HG03280 (cell line): ENCODE results near the gene EP400.
A peak's percentile ranks its signal among the peaks of the same experiment; 100 is the strongest.

Source experiments
- ATAC-seq: cut with Tn5 transposase; IDR thresholded peaks from one replicate; pipeline ENCODE4 v1.9.1; 2021; ENCODE audit warnings: mild to moderate bottlenecking, moderate library complexity; ENCODE audit not compliant: unreplicated experiment

The EP400 gene

DNA sequence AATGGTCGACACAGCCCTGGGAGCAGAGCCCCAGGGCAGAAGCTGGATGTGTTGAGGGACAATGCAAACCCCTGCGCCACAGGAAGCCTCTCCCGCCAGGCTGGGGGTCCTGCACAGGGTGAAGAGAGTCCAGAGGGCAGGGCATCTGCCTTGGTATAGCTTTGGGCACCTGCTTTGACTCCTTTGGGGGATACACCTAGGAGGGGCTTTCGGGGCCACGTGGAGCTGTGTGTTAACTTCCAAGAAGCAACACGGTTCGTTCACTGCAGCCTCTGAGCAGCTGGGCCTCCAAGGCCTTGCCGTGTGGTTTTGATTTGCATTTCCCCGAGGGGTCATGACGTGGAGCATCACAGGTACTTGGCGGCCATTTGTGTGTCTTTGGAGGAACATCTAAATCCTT, 26.5 kb upstream of the EP400 start:
- ATAC-seq: peak; percentile 83

DNA sequence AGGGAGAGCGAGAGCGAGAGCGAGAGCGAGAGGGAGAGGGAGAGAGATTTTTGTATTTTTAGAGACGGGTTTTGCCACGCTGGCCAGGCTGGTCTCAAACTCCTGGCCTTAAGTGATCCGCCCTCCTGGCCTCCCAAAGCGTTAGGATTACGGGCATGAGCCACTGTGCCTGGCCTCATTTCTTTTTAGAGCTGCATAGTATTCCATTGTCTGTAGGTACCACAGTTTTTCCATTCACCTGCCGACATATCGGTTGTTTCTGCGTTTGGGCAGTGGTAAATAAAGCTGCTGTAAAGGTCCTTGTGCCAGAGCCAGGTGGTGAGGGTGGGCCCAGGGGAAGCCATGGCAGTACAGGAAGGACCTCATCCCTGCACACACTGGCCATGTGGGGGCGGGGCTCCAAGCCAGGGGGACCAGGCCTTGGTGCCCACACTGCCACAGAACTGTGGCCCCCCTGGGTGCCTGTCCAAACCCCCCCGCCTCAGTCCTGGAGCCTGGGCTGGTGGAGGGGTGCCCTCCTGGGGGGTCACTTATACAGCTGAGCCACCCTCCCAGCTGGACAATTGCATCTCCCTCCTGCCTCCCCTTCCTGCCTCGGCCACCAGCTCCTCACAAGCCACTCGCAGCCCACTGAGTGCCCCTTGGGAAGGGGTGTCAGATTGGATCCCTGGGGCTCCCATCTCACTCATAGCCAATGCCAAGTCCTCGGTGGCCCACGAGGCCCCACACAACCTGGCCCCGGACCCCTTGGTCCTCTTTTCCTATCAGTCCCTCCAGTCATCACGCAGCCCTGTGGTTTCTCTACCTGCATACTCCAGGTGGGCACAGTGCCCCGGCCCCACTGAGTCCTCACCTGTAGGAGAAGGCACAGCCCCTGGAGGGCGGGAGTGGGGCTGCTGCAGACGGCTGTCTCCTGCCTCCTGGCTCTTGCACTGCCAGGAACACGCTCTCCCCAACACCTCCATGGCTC, 22.3 kb upstream of the EP400 start:
- no peak for ATAC-seq

DNA sequence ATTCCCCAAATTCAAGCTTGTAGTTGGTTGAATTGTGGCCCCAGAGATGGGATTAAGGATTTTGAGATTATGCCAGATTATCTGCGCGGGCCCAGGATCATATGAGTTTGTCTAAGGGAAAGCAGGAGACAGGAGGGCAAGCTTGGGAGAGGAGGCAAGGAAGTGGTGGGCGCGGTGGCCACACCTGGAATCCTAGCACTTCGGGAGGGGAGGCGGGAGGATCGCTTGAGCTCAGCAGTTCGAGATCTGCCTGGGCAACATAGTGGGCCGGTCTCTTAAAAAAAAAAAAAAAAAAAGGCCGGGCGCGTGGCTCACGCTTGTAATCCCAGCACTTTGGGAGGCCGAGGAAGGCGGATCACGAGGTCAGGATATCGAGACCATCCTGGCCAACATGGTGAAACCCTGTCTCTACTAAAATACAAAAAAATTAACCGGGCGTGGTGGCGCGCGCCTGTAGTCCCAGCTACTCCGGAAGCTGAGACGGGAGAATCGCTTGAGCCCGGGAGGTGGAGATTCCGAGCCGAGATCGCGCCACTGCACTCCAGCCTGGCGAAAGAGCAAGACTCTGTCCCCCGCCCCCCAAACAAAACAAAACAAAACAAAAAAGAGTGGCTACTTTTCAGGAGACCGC, 21.5 kb upstream of the EP400 start:
- ATAC-seq: no peak

DNA sequence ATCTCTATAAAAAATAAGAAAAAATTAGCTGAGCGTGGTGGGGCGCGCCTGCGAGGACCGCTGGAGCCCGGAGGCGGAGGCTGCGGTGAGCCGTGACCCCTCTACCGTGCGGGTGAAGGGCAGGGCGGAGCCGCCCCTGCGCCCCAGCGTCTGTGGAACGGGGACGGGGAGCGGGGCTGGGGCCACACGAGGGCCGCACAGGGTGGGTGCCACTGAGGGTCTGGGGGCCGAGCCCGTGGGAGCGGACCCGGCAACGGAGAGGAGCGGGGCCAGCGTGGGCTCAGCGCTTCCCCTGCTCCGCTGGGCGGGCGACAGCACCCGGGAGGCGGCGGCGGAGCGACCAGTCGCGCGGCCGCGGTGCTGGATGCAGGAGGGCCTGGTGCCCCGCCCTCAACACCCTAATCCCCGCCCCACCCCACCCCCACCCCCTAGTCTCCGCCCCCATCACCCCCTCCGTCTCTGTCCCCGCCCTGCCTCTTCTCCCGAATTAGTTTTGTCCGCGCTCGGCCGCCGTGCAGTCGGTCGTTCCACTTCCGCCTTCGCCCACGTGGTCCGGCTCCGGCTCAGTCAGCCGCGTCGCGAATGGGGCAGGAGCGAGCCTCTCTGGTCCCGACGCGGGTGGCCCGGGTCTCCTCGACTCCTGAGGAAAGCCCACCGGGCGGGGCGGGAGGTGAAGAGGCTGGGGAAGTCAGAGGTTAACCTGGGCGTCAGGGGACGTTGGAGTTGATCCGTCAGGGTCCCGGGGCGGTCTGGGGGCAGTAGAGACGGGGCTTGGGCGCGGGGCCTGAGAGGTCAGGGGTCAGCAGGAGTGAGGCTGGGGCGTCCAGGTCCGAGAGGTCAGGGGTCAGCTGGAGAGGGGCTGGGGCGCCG, 20.8 kb upstream of the EP400 start, which contains the start of gene PUS1:
PUS1 (plus strand) TSS at position 566 of the 870 bp plus-strand sequence. CDS start 447 bp downstream, outside the sequence.
- ATAC-seq: peak; percentile 70

DNA sequence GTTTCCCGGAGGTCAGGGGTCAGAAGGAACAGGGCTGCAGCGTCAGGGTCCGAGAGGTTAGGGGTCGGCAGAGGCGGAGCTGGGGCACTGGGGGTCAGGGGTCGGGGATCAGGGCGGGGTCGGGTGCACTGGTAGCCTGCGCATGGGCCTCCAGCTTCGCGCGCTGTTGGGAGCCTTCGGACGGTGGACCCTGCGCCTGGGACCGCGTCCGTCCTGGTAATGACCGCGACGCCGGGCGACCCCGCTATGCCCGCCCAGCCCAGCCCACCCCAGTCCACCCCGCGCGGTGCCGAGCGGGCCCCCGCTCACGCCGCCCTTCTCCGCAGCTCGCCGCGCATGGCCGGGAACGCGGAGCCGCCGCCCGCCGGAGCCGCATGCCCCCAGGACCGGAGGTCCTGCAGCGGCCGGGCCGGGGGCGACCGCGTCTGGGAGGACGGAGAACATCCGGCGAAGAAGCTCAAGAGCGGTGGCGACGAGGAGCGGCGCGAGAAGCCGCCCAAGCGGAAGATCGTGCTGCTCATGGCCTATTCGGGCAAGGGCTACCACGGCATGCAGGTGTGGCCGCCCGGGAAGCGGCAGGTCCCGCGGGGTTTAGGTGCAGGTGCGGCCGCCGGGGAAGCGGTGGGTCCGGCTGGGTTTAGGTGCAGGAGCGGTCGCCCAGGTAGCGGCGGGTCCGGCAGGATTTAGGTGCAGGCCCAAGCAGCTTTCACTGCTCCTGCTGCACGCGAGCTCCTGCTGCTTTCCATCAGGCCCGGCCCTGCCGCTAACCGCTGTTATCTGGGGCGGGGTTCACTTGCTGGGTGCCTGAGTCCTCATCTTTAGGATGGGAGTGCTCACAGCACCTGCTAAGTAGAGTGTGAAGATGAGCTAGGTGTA, 19.9 kb upstream of the EP400 start:
- ATAC-seq: peak; percentile 3

DNA sequence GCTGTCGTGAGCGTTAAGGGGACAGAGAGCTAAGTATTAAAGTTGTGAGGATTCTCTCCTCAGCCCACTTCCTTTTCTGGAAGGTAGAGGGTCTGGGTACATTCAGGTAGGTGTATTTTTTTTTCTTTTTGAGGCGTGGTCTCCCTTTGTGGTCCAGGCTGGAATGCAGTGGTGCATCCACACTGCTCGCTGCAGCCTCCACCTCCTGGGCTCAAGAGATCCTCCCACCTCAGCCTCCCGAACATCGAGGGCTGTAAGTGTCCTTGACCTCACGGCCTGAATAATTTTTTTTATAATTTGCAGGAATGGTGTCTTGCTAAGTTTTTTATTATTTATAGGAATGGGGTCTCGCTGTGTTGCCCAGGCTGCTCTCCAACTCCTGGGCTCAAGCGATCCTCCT, 19.2 kb upstream of the EP400 start:
- no peak for ATAC-seq

DNA sequence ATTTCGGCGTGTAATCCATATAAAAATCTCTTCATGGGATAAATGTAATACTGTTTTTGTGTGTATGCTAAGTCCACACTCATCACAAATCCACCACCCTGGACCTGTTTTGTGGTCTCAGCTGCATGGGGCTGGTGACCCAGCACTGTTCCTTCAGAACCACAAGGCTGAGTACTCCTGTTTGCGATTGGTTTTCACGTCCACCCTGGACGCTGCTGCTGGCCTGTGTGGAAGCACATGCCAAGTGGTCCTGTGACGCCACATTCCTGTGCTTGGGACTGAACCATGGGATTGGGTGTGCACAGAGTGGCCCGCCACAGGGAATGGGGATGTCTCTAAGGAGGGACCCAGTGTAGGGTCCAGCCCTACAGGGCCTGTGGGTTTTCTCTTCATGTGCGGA, 16.4 kb upstream of the EP400 start:
- ATAC-seq: no peak

DNA sequence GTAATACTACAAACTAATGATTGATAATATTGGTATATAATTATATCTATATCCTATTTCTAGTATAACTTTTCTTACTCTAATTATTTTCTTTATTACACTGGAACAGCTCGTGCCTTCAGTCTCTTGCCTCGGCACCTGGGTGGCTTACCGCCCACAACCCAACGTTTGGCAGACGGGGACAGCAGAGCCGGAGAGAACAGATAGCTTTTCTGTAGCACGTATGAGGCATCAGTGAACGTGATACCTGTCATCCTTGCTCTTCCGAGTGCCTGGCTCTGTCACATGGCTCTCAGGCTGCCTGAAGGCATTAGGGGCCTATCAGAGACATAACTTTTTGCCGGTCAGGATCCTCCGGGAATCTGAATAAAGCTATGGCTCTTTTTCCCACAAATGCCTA, 15.2 kb upstream of the EP400 start:
- ATAC-seq: no peak

DNA sequence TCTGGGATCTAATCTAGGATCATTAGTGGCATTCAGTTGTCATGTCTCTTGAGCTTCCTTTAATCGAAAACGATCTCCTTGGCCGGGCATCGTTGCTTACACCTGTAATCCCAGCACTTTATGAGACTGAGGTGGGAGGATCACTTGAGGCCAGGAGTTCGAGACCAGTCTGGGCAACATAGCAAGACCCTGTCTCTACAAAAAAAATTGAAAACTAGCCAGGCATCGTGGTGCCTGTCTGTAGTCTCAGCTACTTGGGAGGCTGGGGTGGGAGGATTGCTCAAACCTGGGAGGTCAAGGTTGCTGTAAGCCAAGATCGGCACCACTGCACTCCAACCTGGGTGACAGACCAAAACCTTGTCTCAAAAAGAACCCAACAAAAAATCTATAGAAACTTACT, 11.7 kb upstream of the EP400 start:
- ATAC-seq: no peak

DNA sequence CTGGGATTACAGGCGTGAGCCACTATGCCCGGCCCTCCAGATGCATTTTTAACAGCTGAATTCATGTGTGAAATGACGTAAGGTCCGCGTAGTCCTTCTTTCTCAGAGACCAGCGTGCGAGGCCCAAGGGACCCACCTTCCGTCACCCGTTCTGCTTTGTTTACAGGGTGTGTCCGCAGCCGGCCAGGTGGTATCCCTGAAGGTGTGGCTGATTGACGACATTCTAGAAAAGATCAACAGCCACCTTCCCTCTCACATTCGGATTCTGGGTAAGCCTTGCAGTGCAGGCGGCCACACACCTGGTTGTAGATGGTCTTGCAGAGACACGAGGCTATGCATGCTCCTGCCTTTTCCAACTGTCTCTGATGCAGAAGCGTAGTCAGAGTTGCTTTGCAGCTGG, 10.7 kb upstream of the EP400 start:
- ATAC-seq: no peak

DNA sequence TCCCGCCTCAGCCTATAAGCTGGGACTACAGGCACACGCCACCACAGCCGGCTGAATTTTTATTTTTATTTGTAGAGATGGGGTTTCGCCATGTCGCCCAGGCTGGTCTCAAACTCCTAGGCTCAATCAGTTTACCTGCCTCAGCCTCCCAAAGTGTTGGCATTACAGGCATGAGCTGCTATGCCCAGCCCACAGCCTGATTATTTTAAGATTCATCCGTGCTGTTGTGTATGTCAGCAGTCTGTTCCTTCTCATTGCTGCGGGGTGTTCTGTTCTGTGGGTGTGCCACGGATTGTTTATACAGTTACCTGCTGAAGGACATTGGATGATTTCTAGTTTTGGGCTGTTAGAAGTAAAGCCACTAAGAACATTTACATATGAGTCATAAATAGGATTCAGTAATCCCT, 9.6 kb upstream of the EP400 start:
- ATAC-seq: no peak

DNA sequence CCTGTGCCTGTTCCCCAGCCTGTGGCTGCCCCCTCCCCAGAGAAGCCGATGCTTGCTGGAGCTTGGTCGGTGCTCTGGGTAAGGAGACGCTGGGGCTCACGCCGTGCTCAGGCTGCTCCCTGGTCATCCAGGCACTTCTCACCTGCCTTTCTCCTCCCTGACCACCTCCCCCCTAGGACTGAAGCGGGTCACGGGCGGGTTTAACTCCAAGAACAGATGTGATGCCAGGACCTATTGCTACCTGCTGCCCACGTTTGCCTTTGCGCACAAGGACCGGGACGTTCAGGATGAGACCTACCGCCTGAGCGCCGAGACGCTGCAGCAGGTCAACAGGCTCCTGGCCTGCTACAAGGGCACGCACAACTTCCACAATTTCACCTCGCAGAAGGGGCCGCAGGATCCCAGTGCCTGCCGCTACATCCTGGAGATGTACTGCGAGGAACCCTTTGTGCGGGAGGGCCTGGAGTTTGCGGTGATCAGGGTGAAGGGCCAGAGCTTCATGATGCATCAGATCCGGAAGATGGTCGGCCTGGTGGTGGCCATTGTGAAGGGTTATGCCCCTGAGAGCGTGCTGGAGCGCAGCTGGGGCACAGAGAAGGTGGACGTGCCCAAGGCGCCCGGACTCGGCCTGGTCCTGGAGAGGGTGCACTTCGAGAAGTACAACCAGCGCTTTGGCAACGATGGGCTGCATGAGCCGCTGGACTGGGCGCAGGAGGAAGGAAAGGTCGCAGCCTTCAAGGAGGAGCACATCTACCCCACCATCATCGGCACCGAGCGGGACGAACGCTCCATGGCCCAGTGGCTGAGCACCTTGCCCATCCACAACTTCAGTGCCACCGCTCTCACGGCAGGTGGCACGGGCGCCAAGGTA, 8.4 kb upstream of the EP400 start:
- no peak for ATAC-seq

DNA sequence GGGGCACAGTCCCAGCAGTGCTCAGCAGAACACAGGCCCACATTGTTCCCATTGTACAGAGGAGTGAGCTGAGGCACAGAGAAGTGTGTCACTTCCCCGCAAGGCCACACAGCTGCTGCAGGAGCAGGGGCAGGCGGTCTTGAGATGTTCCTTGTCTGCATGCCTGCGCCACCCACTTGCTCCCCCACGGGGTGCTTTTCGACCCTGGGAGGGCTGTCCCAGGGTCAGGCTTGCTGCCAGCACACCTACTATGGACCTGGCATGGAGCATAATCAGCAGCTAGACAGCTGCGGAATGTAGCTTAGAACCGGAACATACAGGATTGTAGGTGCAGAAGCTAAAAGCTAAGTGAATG, 7.8 kb upstream of the EP400 start:
- no peak for ATAC-seq

DNA sequence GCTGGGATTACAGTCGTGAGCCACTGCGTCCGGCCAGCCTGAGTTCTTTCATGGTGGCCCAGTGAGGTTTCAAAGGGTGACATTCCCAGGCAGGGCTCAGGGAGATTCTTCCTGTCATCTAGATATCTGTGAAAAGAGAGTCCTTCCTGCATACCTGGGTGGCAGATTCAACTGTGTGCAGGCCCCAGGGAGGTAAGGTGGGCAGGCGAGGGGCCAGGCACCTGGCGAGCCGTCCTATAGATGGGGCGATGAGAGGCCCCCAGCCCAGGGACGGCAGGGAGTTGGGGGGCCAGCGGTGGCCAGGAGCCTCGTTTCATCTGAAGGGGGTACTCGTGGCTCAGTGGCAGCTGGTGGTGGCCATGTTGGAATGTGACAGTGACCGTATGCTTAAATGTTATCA, 7.1 kb upstream of the EP400 start:
- no peak for ATAC-seq

DNA sequence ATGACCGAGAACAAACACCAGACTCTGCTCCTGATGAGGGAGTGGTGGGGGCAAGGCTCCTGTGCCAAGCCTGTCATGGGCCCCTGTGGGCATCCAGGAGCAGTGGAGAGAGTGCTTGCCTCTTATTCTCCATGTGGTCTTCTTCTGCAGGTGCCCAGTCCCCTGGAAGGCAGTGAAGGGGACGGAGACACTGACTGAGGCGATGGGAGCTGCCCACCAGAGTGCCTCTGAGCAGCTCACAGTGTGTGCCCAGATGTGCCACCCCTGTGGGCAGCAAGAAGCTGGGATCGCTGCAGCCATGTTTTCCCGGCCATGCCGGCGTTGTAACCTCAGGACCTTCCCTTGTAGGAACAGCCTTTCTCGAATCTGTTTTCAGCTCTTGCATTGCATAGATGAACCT, 6.4 kb upstream of the EP400 start:
- no peak for ATAC-seq

DNA sequence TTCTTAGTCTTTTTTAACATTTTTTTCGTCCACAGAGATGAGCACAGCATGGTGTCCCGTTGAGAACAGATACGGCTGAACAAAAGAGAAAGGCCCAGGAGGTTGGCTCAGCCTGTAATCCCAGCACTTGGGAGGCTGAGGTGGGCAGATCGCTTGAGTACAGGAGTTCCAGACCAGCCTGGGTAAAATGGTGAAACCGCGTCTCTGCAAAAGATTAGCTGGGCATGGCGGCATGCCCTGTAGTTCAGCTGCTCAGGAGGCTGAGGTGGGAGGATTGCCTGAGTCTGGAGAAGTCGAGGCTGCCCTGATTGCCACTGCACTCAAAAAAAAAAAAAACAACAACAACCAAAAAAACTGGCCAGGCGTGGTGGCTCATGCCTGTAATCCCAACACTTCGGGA, 5.9 kb upstream of the EP400 start:
- ATAC-seq: no peak

DNA sequence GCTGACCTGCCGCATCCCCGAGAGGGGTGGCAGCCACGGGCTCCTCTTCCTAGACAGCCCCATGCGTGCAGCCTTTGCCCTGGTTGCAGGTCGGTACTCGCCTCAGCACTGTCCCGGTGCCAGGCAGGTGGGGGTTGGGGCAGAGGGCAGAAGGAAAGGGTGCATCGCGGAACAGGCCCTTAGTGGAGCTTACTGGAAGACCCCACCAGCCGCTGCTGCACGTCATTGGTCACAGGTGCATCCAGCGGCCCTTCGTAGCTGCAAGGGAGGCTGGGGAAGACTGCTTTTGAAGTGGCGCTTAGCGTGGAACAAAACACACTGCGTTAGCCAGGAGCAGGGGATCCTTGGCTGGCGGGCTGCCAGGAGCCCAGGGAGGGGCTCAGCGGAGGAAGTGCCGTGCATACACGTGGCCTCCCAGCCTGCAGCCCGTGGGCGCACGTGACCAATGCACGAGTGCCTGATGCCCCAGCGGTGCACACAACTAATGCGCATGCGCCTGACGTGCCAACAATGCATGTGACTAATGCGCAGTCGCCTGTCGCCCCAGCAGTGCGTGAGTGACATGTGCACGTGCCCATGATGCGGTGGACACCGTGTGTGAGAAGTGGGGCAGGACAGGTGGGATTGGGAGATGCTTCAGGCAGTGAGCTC, 5.0 kb upstream of the EP400 start:
- no peak for ATAC-seq

DNA sequence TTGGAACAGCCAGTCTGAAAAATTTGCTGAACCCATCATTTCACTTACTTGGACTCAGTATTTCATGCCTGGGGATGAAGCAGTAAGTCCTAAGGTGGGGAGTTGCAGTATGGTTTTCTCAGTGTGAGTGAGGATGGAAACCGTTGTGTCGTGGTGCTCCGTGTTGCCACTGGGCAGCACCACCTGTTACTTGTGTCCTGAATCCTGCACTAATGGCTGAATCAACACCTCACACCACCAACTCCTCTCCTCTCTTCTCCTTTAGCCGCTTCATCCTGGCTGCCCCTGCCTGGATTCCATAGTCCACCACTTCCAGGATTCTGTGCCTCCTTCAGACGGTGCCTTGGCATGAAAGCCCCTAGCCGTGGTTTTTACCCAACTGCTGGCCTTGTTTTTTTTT, 3.0 kb upstream of the EP400 start:
- no peak for ATAC-seq

DNA sequence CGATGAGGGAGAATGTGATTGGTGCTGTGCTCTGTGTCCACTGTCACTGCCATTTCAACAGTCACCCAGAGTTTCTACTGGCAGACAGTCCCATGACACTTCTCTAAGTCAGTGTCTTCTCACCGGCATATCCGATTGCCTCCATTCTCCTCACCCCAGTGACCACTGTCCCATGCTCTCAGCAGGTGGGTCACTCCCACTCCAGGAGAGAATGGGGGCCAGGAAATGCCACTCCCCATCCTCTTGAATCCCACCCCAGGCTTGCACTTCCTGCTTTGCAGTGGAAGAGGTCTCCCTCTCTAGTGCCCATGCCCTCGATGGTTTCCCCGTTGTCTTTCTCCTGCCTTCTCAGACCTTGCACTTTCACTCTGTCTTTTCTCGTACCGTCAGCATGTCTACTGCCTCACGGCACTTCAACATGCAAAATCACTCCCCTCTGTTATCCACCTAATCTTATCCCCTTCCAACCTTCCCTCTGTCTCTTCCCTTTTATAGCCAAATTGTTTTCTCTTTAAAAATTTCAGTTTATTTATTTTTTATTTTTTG, 2.2 kb upstream of the EP400 start:
- ATAC-seq: no peak
